Psoas muscle (tissue), 8 donors: Measurements from ENCODE around the gene HLA-DMB. TPM values are rescaled to one million over a fixed set of nuclear protein-coding genes. Genes with fewer than 3 reads are reported as not detected.
A peak's percentile ranks its signal among the peaks of the same experiment; 100 is the strongest.

Experiments used
- ATAC-seq, 4 donors: fragments of 200-7000 bp; cut with Tn5 transposase; one replicate each; pipeline ENCODE4 v1.9.1; 2020; ENCODE audit warnings: moderate library complexity in 3 of 4, mild to moderate bottlenecking in 2 of 4
- DNase-seq, 2 donors: peaks; one replicate each; pipeline ENCODE4 v3.0.0-alpha.2; 2020
- H3K27ac ChIP-seq: fragments of 200-600 bp; one replicate; pipeline ENCODE4 v1.8.0; 2022
- H3K27me3 ChIP-seq, 3 donors: fragments of 200-600 bp in 1 of 3; one replicate each; pipeline versions ENCODE4 v1.6.1 to v1.8.0; 2013 to 2022; ENCODE audit warnings: low read length in 2 of 3, mild to moderate bottlenecking in 2 of 3, moderate library complexity in 1 of 3; ENCODE audit not compliant: insufficient read depth in 3 of 3
- H3K36me3 ChIP-seq, 2 donors: fragments of 200-600 bp in 1 of 2; one replicate each; pipeline versions ENCODE4 v1.6.1 to v1.8.0; 2013 to 2022; ENCODE audit warnings: low read depth in 1 of 2, mild to moderate bottlenecking in 1 of 2, moderate library complexity in 1 of 2; ENCODE audit not compliant: insufficient read depth in 1 of 2
- H3K4me1 ChIP-seq: fragments of 200-600 bp; one replicate; pipeline ENCODE4 v1.8.0; 2022
- H3K4me3 ChIP-seq: fragments of 200-600 bp; one replicate; pipeline ENCODE4 v1.8.0; 2022; ENCODE audit warnings: mild to moderate bottlenecking
- H3K9me3 ChIP-seq: fragments of 200-600 bp; one replicate; pipeline ENCODE4 v1.8.0; 2022
- CTCF ChIP-seq: fragments of 200-600 bp; IDR thresholded peaks from one replicate; pipeline ENCODE4 v1.8.0; 2022; ENCODE audit warnings: antibody characterized with exemption
- WGBS, 3 donors: extraction: QIAGEN DNeasy Blood & Tissue Kit; methylation state at CpG; one replicate each; pipeline versions ENCODE4 v1.1.6 to v1.1.7; 2013; 5-methylcytosine and 5-hydroxymethylcytosine counted together
- intact Hi-C, 2 donors: fragments of 100-400 bp; cut with DNase I; formaldehyde crosslinking; loops; one replicate each; pipeline versions ENCODE4 v1.11.0 to v1.14.2; 2022
- polyA plus RNA-seq, 3 donors: library from polyadenylated mRNA; stranded (reverse); fragments of 200-250 nt; gene quantifications; one replicate each; pipeline ENCODE4 v1.2.3, GENCODE V29; 2013
- total RNA-seq, 4 donors: library from RNA; stranded (reverse); fragmentation: NEBNext Ultra II Directional in 2 of 4; extraction: Animal tissue kit (Norgen Biotek cat#: 25700) in 2 of 4; gene quantifications; one replicate each; pipeline versions ENCODE4 v1.2.1 to v1.2.4, GENCODE V29; 2021 to 2023
- donor health status: healthy with polysubstance abuse.
- donor health status: DM: no; HTN: no; CAD: no; lungs with moderate emphysema.
- donor health status: Bipolar disorder and iron deficiency.
- donor health status: healthy.
- donor health status: DM: yes; HTN: yes; CAD: no.
- donor health status: DM: no; HTN: no; CAD: no.
- donor health status: DM: no; HTN: no; CAD: no.
- donor health status: DM: yes; HTN: yes; CAD: no.

The HLA-DMB gene
- total and polyA plus RNA-seq, 7 donors: 1.4 to 7.6 (median 2.9) TPM

GRCh38 chr6:32888576-32888975 lies 52.3 kb downstream of the HLA-DMB start:
- TF ChIP-seq CTCF: no peak
- intact Hi-C loops: loop anchor here (5.0 kb wide), 3 partner anchors 44 to 64 kb away; partner anchors contain the start of gene HLA-DMA (in 1 of the 2)
- no peaks in the 10 kb centered on the region for H3K27me3 ChIP-seq
- DNase-seq (no peak), ATAC-seq (no peak)
- H3K4me1 ChIP-seq: no peaks in the 10 kb centered on the region
- H3K27ac ChIP-seq: no peak overlapping the region
- H3K36me3 ChIP-seq: no peaks in the 10 kb centered on the region
- 94 to 98% (median 94%) methylated on average over 2 of the region's 2 CpGs for WGBS, 3 donors
- H3K4me3 ChIP-seq: no peak overlapping the region
- H3K9me3 ChIP-seq: no peaks in the 10 kb centered on the region

- 59 to 76% (median 63%) methylated on average over 5 of the region's 5 CpGs for WGBS, 3 donors
- ATAC-seq (no peak), DNase-seq (no peak)
- no peak overlapping the region for H3K27ac ChIP-seq
- intact Hi-C loops: loop anchor here (2.0 to 5.0 kb wide), 4 partner anchors 45 to 97 kb away; partner anchors contain the start of gene HLA-DMA (in 1 of the 2)
- H3K4me1 ChIP-seq: no peaks in the 10 kb centered on the region
- no peaks in the 10 kb centered on the region for H3K36me3 ChIP-seq
- TF ChIP-seq CTCF: no peak
- H3K4me3 ChIP-seq: no peak overlapping the region
- H3K27me3 ChIP-seq: no peaks in the 10 kb centered on the region
- no peaks in the 10 kb centered on the region for H3K9me3 ChIP-seq
Observed at GRCh38 chr6:32887616-32888015, 53.2 kb downstream of the HLA-DMB start.

GRCh38 chr6:32886681-32887383 lies 54.0 kb downstream of the HLA-DMB start:
- Histone ChIP-seq H3K9me3 (no peaks in the 10 kb centered on the region), H3K27me3 (no peaks in the 10 kb centered on the region), H3K27ac (no peak overlapping the region), H3K4me3 (no peak overlapping the region), H3K4me1 (no peaks in the 10 kb centered on the region), H3K36me3 (no peaks in the 10 kb centered on the region)
- peak in 1 of 2 donors; percentile 27 for DNase-seq
- no peak for ATAC-seq
- TF ChIP-seq CTCF: no peak
- intact Hi-C loops: loop anchor here (2.0 to 5.0 kb wide), 4 partner anchors 45 to 98 kb away; partner anchors contain the start of gene HLA-DMA (in 1 of the 2)
- 22 to 40% (median 29%) methylated on average over 3 of the region's 3 CpGs for WGBS, 3 donors

- H3K27ac ChIP-seq: no peak overlapping the region
- H3K4me1 ChIP-seq: no peaks in the 10 kb centered on the region
- 49 to 53% (median 49%) methylated on average over 4 of the region's 4 CpGs for WGBS, 3 donors
- no peak for DNase-seq
- H3K27me3 ChIP-seq: no peaks in the 10 kb centered on the region
- ATAC-seq: peak; percentile 62 to 78 (median 66)
- no peak overlapping the region for H3K4me3 ChIP-seq
- no peaks in the 10 kb centered on the region for H3K9me3 ChIP-seq
- H3K36me3 ChIP-seq: no peaks in the 10 kb centered on the region
- TF ChIP-seq CTCF: peak; percentile 71
- intact Hi-C loops: loop anchor here (2.0 to 5.0 kb wide), 4 partner anchors 47 to 99 kb away; partner anchors contain the start of gene HLA-DMA (in 1 of the 2)
Observed at GRCh38 chr6:32885698-32886286, 55.0 kb downstream of the HLA-DMB start.

Other genes with a start within 250 kb of the HLA-DMB start
- gene HLA-DQA2, start 199.6 kb downstream of the HLA-DMB start, total RNA-seq: 1 to 10 TPM in 1 of 4 donors, under 1 TPM in 2, not detected in 1; 0.16 to 1.8 (median 0.99) TPM
- gene HLA-DQA2, start 199.6 kb downstream of the HLA-DMB start, polyA plus RNA-seq: not detected
- 1 to 10 TPM in 2 of 4 donors, under 1 TPM in 1, not detected in 1; 0.38 to 1.2 (median 1.2) TPM for gene HLA-DQB2, start 177.5 kb downstream of the HLA-DMB start, total RNA-seq
- not detected for gene HLA-DQB2, start 177.5 kb downstream of the HLA-DMB start, polyA plus RNA-seq
- gene HLA-DOB, start 124.0 kb downstream of the HLA-DMB start, total RNA-seq: under 1 TPM in 1 of 4 donors, not detected in 3; 0.21 TPM
- gene HLA-DOB, start 124.0 kb downstream of the HLA-DMB start, polyA plus RNA-seq: under 1 TPM; 0.10 to 0.25 (median 0.18) TPM
- 10 to 100 TPM; 13.6 to 18.5 (median 16.5) TPM for gene TAP2, start 102.3 kb downstream of the HLA-DMB start, total RNA-seq
- gene TAP2, start 102.3 kb downstream of the HLA-DMB start, polyA plus RNA-seq: 10 to 100 TPM in 1 of 3 donors, 1 to 10 TPM in 2; 7.6 to 16.6 (median 7.7) TPM
- 10 to 100 TPM in 3 of 4 donors, 1 to 10 TPM in 1; 7.0 to 10.8 (median 10.2) TPM for gene PSMB8, start 97.0 kb downstream of the HLA-DMB start, total RNA-seq
- 10 to 100 TPM in 2 of 3 donors, 1 to 10 TPM in 1; 7.7 to 19.2 (median 14.2) TPM for gene PSMB8, start 97.0 kb downstream of the HLA-DMB start, polyA plus RNA-seq
- gene TAP1, start 87.3 kb downstream of the HLA-DMB start, total RNA-seq: 10 to 100 TPM; 14.1 to 23.5 (median 16.8) TPM
- 10 to 100 TPM; 15.2 to 21.7 (median 17.7) TPM for gene TAP1, start 87.3 kb downstream of the HLA-DMB start, polyA plus RNA-seq
- gene PSMB9, start 86.8 kb downstream of the HLA-DMB start, total RNA-seq: 10 to 100 TPM in 2 of 4 donors, 1 to 10 TPM in 2; 6.6 to 10.5 (median 10.0) TPM
- 10 to 100 TPM in 2 of 3 donors, 1 to 10 TPM in 1; 8.0 to 18.0 (median 13.2) TPM for gene PSMB9, start 86.8 kb downstream of the HLA-DMB start, polyA plus RNA-seq
- gene HLA-DMA, start 12.1 kb upstream of the HLA-DMB start, total RNA-seq: 10 to 100 TPM in 2 of 4 donors, 1 to 10 TPM in 2; 3.2 to 12.0 (median 9.4) TPM
- 1 to 10 TPM; 6.3 to 7.4 (median 7.1) TPM for gene HLA-DMA, start 12.1 kb upstream of the HLA-DMB start, polyA plus RNA-seq
- gene BRD2, start 27.6 kb upstream of the HLA-DMB start, total RNA-seq: 100 to 1,000 TPM in 3 of 4 donors, 10 to 100 TPM in 1; 70.0 to 135 (median 115) TPM
- 10 to 100 TPM; 62.2 to 93.0 (median 64.4) TPM for gene BRD2, start 27.6 kb upstream of the HLA-DMB start, polyA plus RNA-seq
- gene HLA-DOA, start 68.6 kb upstream of the HLA-DMB start, total RNA-seq: 1 to 10 TPM in 2 of 4 donors, under 1 TPM in 2; 0.48 to 1.5 (median 0.85) TPM
- gene HLA-DOA, start 68.6 kb upstream of the HLA-DMB start, polyA plus RNA-seq: under 1 TPM; 0.36 to 0.77 (median 0.58) TPM
- gene HLA-DPA1, start 132.6 kb upstream of the HLA-DMB start, total RNA-seq: 10 to 100 TPM; 13.8 to 52.6 (median 20.2) TPM
- 10 to 100 TPM; 10.7 to 12.3 (median 10.9) TPM for gene HLA-DPA1, start 132.6 kb upstream of the HLA-DMB start, polyA plus RNA-seq
- gene HLA-DPB1, start 135.0 kb upstream of the HLA-DMB start, total RNA-seq: 10 to 100 TPM; 11.9 to 33.2 (median 18.3) TPM
- gene HLA-DPB1, start 135.0 kb upstream of the HLA-DMB start, polyA plus RNA-seq: 10 to 100 TPM; 11.0 to 17.9 (median 11.1) TPM